ENCODE data around the gene TBL1X.

The TBL1X gene

GRCh38 chrX:9646471-9647224, 181.8 kb downstream of the TBL1X start:
- H3K27ac ChIP-seq (ENCODE audit: low read length), result peak overlapping the region; percentile 56

GRCh38 chrX:9647431-9647830, 182.6 kb downstream of the TBL1X start:
- peak overlapping the region; percentile 56 for H3K27ac ChIP-seq (ENCODE audit: low read length)
- H3K27me3 ChIP-seq (ENCODE audit: control insufficient read depth in 1 of 2, insufficient read depth in 2 of 2, low read length in 2 of 2), result peaks cover 0 to 10% of the 10 kb centered on the region in 2 donors
- H3K4me3 ChIP-seq (ENCODE audit: low read length in 2 of 2), result peak overlapping the region in 1 of 2 donors; percentile 16
- no peaks in the 10 kb centered on the region for H3K36me3 ChIP-seq (ENCODE audit: control insufficient read depth in 2 of 2, insufficient read depth in 2 of 2, low read length in 2 of 2)
- H3K9ac ChIP-seq (ENCODE audit: low read length in 2 of 2), result peak overlapping the region in 1 of 2 donors; percentile 65
- no peaks in the 10 kb centered on the region for H3K9me3 ChIP-seq (ENCODE audit: control insufficient read depth in 2 of 2, low read length in 2 of 2)
- peaks cover 38% of the 10 kb centered on the region for H3K4me1 ChIP-seq (ENCODE audit: control insufficient read depth, insufficient read depth, low read length)

More at GRCh38 chrX:9646471-9647224, 181.8 kb downstream of the TBL1X start:
- H3K4me1 ChIP-seq (ENCODE audit: control insufficient read depth, insufficient read depth, low read length), result peaks cover 34% of the 10 kb centered on the region
- H3K4me3 ChIP-seq (ENCODE audit: low read length in 2 of 2), result peak overlapping the region in 1 of 2 donors; percentile 16
- H3K9me3 ChIP-seq (ENCODE audit: control insufficient read depth in 2 of 2, low read length in 2 of 2), result no peaks in the 10 kb centered on the region
- peak overlapping the region in 1 of 2 donors; percentile 65 for H3K9ac ChIP-seq (ENCODE audit: low read length in 2 of 2)
- peaks cover 0 to 10% of the 10 kb centered on the region in 2 donors for H3K27me3 ChIP-seq (ENCODE audit: control insufficient read depth in 1 of 2, insufficient read depth in 2 of 2, low read length in 2 of 2)
- H3K36me3 ChIP-seq (ENCODE audit: control insufficient read depth in 2 of 2, insufficient read depth in 2 of 2, low read length in 2 of 2), result no peaks in the 10 kb centered on the region

GRCh38 chrX:9650091-9650490, 185.2 kb downstream of the TBL1X start:
- Histone ChIP-seq H3K27me3 (ENCODE audit: control insufficient read depth in 1 of 2, insufficient read depth in 2 of 2, low read length in 2 of 2) (peaks cover 0 to 4% of the 10 kb centered on the region in 2 donors), H3K9ac (ENCODE audit: low read length in 2 of 2) (no peak overlapping the region), H3K9me3 (ENCODE audit: control insufficient read depth in 2 of 2, low read length in 2 of 2) (no peaks in the 10 kb centered on the region), H3K27ac (ENCODE audit: low read length) (peak overlapping the region; percentile 6), H3K36me3 (ENCODE audit: control insufficient read depth in 2 of 2, insufficient read depth in 2 of 2, low read length in 2 of 2) (no peaks in the 10 kb centered on the region), H3K4me1 (ENCODE audit: control insufficient read depth, insufficient read depth, low read length) (peaks cover 31% of the 10 kb centered on the region), H3K4me3 (ENCODE audit: low read length in 2 of 2) (no peak overlapping the region)

GRCh38 chrX:9651737-9652136, 186.9 kb downstream of the TBL1X start:
- Histone ChIP-seq H3K4me3 (ENCODE audit: low read length in 2 of 2) (no peak overlapping the region), H3K9me3 (ENCODE audit: control insufficient read depth in 2 of 2, low read length in 2 of 2) (no peaks in the 10 kb centered on the region), H3K9ac (ENCODE audit: low read length in 2 of 2) (no peak overlapping the region), H3K27me3 (ENCODE audit: control insufficient read depth in 1 of 2, insufficient read depth in 2 of 2, low read length in 2 of 2) (peaks cover 0 to 5% of the 10 kb centered on the region in 2 donors), H3K4me1 (ENCODE audit: control insufficient read depth, insufficient read depth, low read length) (peaks cover 30% of the 10 kb centered on the region), H3K36me3 (ENCODE audit: control insufficient read depth in 2 of 2, insufficient read depth in 2 of 2, low read length in 2 of 2) (no peaks in the 10 kb centered on the region), H3K27ac (ENCODE audit: low read length) (no peak overlapping the region)

GRCh38 chrX:9654929-9655328, 190.1 kb downstream of the TBL1X start:
- H3K9me3 ChIP-seq (ENCODE audit: control insufficient read depth in 2 of 2, low read length in 2 of 2), result no peaks in the 10 kb centered on the region

GRCh38 chrX:9656277-9656676, 191.4 kb downstream of the TBL1X start:
- H3K9ac ChIP-seq (ENCODE audit: low read length in 2 of 2), result no peak overlapping the region
- no peaks in the 10 kb centered on the region for H3K9me3 ChIP-seq (ENCODE audit: control insufficient read depth in 2 of 2, low read length in 2 of 2)
- peaks cover 0 to 2% of the 10 kb centered on the region in 2 donors for H3K27me3 ChIP-seq (ENCODE audit: control insufficient read depth in 1 of 2, insufficient read depth in 2 of 2, low read length in 2 of 2)
- H3K4me3 ChIP-seq (ENCODE audit: low read length in 2 of 2), result peak overlapping the region in 1 of 2 donors; percentile 31
- H3K36me3 ChIP-seq (ENCODE audit: control insufficient read depth in 2 of 2, insufficient read depth in 2 of 2, low read length in 2 of 2), result no peaks in the 10 kb centered on the region
- peaks cover 28% of the 10 kb centered on the region for H3K4me1 ChIP-seq (ENCODE audit: control insufficient read depth, insufficient read depth, low read length)
- H3K27ac ChIP-seq (ENCODE audit: low read length), result peak overlapping the region; percentile 37

More at GRCh38 chrX:9654929-9655328, 190.1 kb downstream of the TBL1X start:
- H3K4me1 ChIP-seq (ENCODE audit: control insufficient read depth, insufficient read depth, low read length), result peaks cover 34% of the 10 kb centered on the region
- no peak overlapping the region for H3K9ac ChIP-seq (ENCODE audit: low read length in 2 of 2)
- no peaks in the 10 kb centered on the region for H3K36me3 ChIP-seq (ENCODE audit: control insufficient read depth in 2 of 2, insufficient read depth in 2 of 2, low read length in 2 of 2)
- H3K27ac ChIP-seq (ENCODE audit: low read length), result peak overlapping the region; percentile 37
- H3K4me3 ChIP-seq (ENCODE audit: low read length in 2 of 2), result no peak overlapping the region
- H3K27me3 ChIP-seq (ENCODE audit: control insufficient read depth in 1 of 2, insufficient read depth in 2 of 2, low read length in 2 of 2), result peaks cover 0 to 2% of the 10 kb centered on the region in 2 donors

- Histone ChIP-seq H3K27ac (ENCODE audit: low read length) (peak overlapping the region; percentile 55), H3K27me3 (ENCODE audit: control insufficient read depth in 1 of 2, insufficient read depth in 2 of 2, low read length in 2 of 2) (peaks cover 0 to 2% of the 10 kb centered on the region in 2 donors), H3K9ac (ENCODE audit: low read length in 2 of 2) (no peak overlapping the region), H3K4me3 (ENCODE audit: low read length in 2 of 2) (peak overlapping the region in 1 of 2 donors; percentile 31), H3K36me3 (ENCODE audit: control insufficient read depth in 2 of 2, insufficient read depth in 2 of 2, low read length in 2 of 2) (no peaks in the 10 kb centered on the region), H3K4me1 (ENCODE audit: control insufficient read depth, insufficient read depth, low read length) (peaks cover 24% of the 10 kb centered on the region), H3K9me3 (ENCODE audit: control insufficient read depth in 2 of 2, low read length in 2 of 2) (no peaks in the 10 kb centered on the region)
These were observed 192.0 kb downstream of the TBL1X start for GRCh38 chrX:9656871-9657270.

- Histone ChIP-seq H3K27ac (ENCODE audit: low read length) (no peak overlapping the region), H3K9ac (ENCODE audit: low read length in 2 of 2) (no peak overlapping the region), H3K36me3 (ENCODE audit: control insufficient read depth in 2 of 2, insufficient read depth in 2 of 2, low read length in 2 of 2) (no peaks in the 10 kb centered on the region), H3K4me3 (ENCODE audit: low read length in 2 of 2) (no peak overlapping the region), H3K27me3 (ENCODE audit: control insufficient read depth in 1 of 2, insufficient read depth in 2 of 2, low read length in 2 of 2) (peaks cover 0 to 2% of the 10 kb centered on the region in 2 donors), H3K9me3 (ENCODE audit: control insufficient read depth in 2 of 2, low read length in 2 of 2) (no peaks in the 10 kb centered on the region), H3K4me1 (ENCODE audit: control insufficient read depth, insufficient read depth, low read length) (peaks cover 21% of the 10 kb centered on the region)
These were observed 192.9 kb downstream of the TBL1X start for GRCh38 chrX:9657590-9658256.

- no peak overlapping the region for H3K9ac ChIP-seq (ENCODE audit: low read length in 2 of 2)
- peaks cover 0 to 2% of the 10 kb centered on the region in 2 donors for H3K27me3 ChIP-seq (ENCODE audit: control insufficient read depth in 1 of 2, insufficient read depth in 2 of 2, low read length in 2 of 2)
- H3K4me1 ChIP-seq (ENCODE audit: control insufficient read depth, insufficient read depth, low read length), result peaks cover 21% of the 10 kb centered on the region
- no peaks in the 10 kb centered on the region for H3K36me3 ChIP-seq (ENCODE audit: control insufficient read depth in 2 of 2, insufficient read depth in 2 of 2, low read length in 2 of 2)
- H3K9me3 ChIP-seq (ENCODE audit: control insufficient read depth in 2 of 2, low read length in 2 of 2), result no peaks in the 10 kb centered on the region
- no peak overlapping the region for H3K27ac ChIP-seq (ENCODE audit: low read length)
- no peak overlapping the region for H3K4me3 ChIP-seq (ENCODE audit: low read length in 2 of 2)
These were observed 193.6 kb downstream of the TBL1X start for GRCh38 chrX:9658409-9658808.

GRCh38 chrX:9659571-9660195, 194.8 kb downstream of the TBL1X start:
- Histone ChIP-seq H3K9me3 (ENCODE audit: control insufficient read depth in 2 of 2, low read length in 2 of 2) (no peaks in the 10 kb centered on the region), H3K9ac (ENCODE audit: low read length in 2 of 2) (no peak overlapping the region), H3K4me3 (ENCODE audit: low read length in 2 of 2) (no peak overlapping the region), H3K36me3 (ENCODE audit: control insufficient read depth in 2 of 2, insufficient read depth in 2 of 2, low read length in 2 of 2) (no peaks in the 10 kb centered on the region), H3K27me3 (ENCODE audit: control insufficient read depth in 1 of 2, insufficient read depth in 2 of 2, low read length in 2 of 2) (peaks cover 0 to 2% of the 10 kb centered on the region in 2 donors), H3K4me1 (ENCODE audit: control insufficient read depth, insufficient read depth, low read length) (peaks cover 21% of the 10 kb centered on the region), H3K27ac (ENCODE audit: low read length) (peak overlapping the region; percentile 31)

All from stomach smooth muscle (tissue), 2 donors.